RWPE2 (cell line): ENCODE data around the gene ANTXR1.

Experiments used
- ATAC-seq: fragments of 200-7000 bp; cut with Tn5 transposase; 3 replicates; pipeline ENCODE4 v1.9.1; 2021; ENCODE audit warnings: low read depth
- DNase-seq: peaks from one replicate; pipeline ENCODE4 v3.0.0-alpha.2; 2020; ENCODE audit warnings: low spot score
- H3K27ac ChIP-seq: fragments of 450-650 bp; 2 replicates; pipeline ENCODE4 v1.5.1; 2017; ENCODE audit warnings: mild to moderate bottlenecking; ENCODE audit not compliant: poor library complexity, severe bottlenecking
- H3K27me3 ChIP-seq: fragments of 250-450 bp; sonication (Bioruptor Pico); 2 replicates; pipeline ENCODE4 v1.5.1; 2021; ENCODE audit warnings: mild to moderate bottlenecking, moderate library complexity; ENCODE audit not compliant: insufficient read depth, poor library complexity, severe bottlenecking
- H3K36me3 ChIP-seq: fragments of 250-450 bp; sonication (Bioruptor Pico); 2 replicates; pipeline ENCODE4 v1.5.1; 2020; ENCODE audit warnings: low read depth, mild to moderate bottlenecking, moderate library complexity
- H3K4me1 ChIP-seq: fragments of 250-450 bp; sonication (Bioruptor Pico); 2 replicates; pipeline ENCODE4 v1.5.1; 2021; ENCODE audit warnings: mild to moderate bottlenecking, moderate library complexity; ENCODE audit not compliant: insufficient read depth, poor library complexity, severe bottlenecking
- H3K4me3 ChIP-seq: fragments of 250-450 bp; sonication (Bioruptor Pico); 2 replicates; pipeline ENCODE4 v1.5.1; 2021; ENCODE audit warnings: mild to moderate bottlenecking, moderate library complexity; ENCODE audit not compliant: severe bottlenecking
- H3K9me3 ChIP-seq: fragments of 250-450 bp; sonication (Bioruptor Pico); 2 replicates; pipeline ENCODE4 v1.5.1; 2021; ENCODE audit warnings: mild to moderate bottlenecking, moderate library complexity; ENCODE audit not compliant: severe bottlenecking
- TF ChIP-seq, protein P1 (sequence below): fragments of 450-650 bp; IDR thresholded peaks from one replicate; pipeline ENCODE4 v1.5.1; 2017; ENCODE audit warnings: mild to moderate bottlenecking, moderate library complexity; ENCODE audit not compliant: poor library complexity, severe bottlenecking

ANTXR1 gene

DNA sequence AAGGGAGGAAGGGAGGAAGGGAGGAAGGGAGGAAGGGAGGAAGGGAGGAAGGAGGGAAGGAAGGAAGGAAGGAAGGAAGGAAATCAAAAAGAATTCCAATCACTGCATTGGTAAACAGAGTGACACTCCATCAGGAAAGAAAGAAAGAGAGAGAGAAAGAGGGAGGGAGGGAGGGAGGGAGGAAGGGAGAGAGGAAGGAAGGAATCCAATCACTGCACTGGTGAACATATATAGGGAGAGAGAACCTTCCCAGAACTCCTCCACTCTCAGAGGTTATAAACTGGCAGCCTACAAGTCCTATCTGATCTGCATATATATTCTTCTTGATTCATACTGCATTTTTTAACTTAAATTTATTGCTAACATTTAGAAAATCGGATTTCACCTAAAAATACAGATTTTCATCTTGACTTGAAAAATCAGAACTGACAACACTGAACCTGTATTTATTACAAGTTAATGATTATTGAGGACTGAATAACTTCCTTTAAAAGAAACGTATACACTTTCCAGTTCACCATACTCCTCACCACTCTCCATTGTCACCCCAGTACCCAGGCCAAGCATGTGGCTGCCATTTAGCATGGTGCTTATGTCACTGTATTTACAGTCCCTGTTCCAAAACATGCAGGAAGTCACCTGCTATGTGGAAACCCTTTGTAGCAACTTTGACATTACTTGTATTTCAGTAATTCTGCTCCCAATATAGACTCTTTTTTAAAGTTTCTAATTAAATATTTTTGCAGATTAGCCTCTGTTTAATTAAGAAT, 83.5 kb downstream of the ANTXR1 start:
- no peak overlapping the region for H3K4me3 ChIP-seq
- no peaks in the 10 kb centered on the region for H3K27me3 ChIP-seq
- H3K4me1 ChIP-seq = no peaks in the 10 kb centered on the region
- TF ChIP-seq, protein P1, sequence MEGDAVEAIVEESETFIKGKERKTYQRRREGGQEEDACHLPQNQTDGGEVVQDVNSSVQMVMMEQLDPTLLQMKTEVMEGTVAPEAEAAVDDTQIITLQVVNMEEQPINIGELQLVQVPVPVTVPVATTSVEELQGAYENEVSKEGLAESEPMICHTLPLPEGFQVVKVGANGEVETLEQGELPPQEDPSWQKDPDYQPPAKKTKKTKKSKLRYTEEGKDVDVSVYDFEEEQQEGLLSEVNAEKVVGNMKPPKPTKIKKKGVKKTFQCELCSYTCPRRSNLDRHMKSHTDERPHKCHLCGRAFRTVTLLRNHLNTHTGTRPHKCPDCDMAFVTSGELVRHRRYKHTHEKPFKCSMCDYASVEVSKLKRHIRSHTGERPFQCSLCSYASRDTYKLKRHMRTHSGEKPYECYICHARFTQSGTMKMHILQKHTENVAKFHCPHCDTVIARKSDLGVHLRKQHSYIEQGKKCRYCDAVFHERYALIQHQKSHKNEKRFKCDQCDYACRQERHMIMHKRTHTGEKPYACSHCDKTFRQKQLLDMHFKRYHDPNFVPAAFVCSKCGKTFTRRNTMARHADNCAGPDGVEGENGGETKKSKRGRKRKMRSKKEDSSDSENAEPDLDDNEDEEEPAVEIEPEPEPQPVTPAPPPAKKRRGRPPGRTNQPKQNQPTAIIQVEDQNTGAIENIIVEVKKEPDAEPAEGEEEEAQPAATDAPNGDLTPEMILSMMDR = no peak
- peaks cover 25% of the 10 kb centered on the region for H3K36me3 ChIP-seq
- DNase-seq = no peak
- no peaks in the 10 kb centered on the region for H3K9me3 ChIP-seq
- no peak for ATAC-seq
- H3K27ac ChIP-seq = no peak overlapping the region

DNA sequence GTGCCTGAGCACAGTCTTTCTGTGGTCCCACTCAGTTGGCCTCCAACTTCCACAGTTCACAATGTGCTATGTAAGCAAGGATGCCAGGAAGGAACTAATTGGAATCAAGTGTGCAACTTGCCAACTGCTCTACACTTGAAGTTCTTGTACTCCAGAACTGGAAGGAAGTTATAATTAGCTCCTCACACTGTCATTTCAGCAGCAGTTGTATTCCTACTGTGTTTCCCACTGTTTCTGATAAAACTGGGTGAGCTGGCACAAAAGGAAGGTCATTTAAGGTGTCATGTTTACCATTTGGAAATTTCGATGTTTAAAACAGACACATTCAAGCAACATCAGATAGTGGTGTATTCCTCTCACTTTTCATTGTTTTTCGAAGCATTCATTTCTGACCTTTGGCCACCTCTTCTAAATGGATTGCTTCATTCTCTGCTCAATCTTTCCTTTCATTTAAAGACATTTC, 84.2 kb downstream of the ANTXR1 start:
- H3K27me3 ChIP-seq = no peaks in the 10 kb centered on the region
- H3K36me3 ChIP-seq = peaks cover 23% of the 10 kb centered on the region
- DNase-seq (no peak), ATAC-seq (no peak)
- H3K27ac ChIP-seq = no peak overlapping the region
- TF ChIP-seq, protein P1 = no peak
- no peak overlapping the region for H3K4me3 ChIP-seq
- no peaks in the 10 kb centered on the region for H3K4me1 ChIP-seq
- no peaks in the 10 kb centered on the region for H3K9me3 ChIP-seq

DNA sequence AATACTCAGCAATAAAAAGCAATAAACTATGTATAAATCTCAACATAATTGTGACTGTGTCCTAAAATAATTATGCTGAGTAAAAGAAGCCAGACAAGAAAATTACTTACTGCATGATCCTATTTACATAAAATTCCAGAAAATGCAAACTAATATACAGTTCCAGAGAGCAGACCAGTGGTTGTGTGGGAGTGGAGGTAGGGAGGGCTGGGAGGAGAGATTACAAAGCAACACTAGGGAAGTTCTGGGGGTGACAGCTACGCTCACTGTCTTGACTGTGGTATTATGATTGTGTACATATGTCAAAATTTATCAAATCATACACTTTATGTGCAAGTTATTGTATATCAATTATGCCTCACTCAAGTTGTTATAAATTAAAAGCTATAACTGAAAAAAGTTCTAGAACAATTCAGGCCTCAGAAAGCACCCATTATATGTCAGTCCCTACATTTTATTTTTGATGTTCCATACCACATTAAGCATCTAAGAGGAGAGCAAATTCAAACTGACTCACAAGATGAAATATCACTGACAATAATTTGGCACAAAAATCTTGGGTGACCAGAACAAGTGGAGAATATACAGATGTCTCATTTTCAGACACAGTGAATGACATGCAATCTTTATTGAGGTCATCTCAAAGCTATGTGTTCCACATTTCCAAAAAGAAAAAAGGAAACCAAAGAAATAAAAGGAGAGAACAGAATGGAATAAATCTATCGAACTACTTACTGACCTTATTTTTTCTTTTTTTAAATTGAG, 85.1 kb downstream of the ANTXR1 start:
- H3K4me1 ChIP-seq = no peaks in the 10 kb centered on the region
- H3K36me3 ChIP-seq = peaks cover 25% of the 10 kb centered on the region
- no peak for DNase-seq
- ATAC-seq = no peak
- no peaks in the 10 kb centered on the region for H3K27me3 ChIP-seq
- TF ChIP-seq, protein P1 = no peak
- no peak overlapping the region for H3K27ac ChIP-seq
- H3K9me3 ChIP-seq = no peaks in the 10 kb centered on the region
- no peak overlapping the region for H3K4me3 ChIP-seq

DNA sequence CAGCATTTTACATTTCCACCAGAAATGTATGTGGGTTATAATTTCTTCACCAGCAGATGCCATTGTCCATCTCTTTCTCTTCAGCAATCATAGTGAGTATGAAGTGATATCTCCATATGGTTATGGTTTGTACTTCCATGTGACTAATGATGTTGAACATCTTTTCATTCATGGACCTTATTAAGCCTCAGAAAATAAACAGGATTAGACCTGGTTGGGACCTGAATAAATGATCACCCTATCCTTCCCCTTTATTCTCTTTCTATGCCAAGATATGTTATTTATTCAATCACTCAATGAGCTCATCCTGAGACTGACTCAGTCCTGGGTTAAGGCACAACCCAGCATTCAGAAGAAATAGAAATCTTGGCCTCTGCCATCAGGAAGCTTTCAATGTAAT, 86.6 kb downstream of the ANTXR1 start:
- Histone ChIP-seq H3K9me3 (no peaks in the 10 kb centered on the region), H3K27ac (no peak overlapping the region), H3K36me3 (peaks cover 19% of the 10 kb centered on the region), H3K4me3 (no peak overlapping the region), H3K27me3 (no peaks in the 10 kb centered on the region), H3K4me1 (no peaks in the 10 kb centered on the region)
- ATAC-seq = no peak
- TF ChIP-seq, protein P1 = no peak
- DNase-seq = no peak
